Transverse colon (tissue), 4 donors: Measurements from ENCODE around the gene RBM45.

Source experiments
- POLR2A ChIP-seq: fragments of 450-650 bp; IDR thresholded peaks from one replicate; pipeline ENCODE4 v1.6.1; 2016; ENCODE audit warnings: antibody characterized with exemption, mild to moderate bottlenecking, moderate library complexity
- POLR2AphosphoS5 ChIP-seq, 3 donors: sonication (generic); formaldehyde crosslinking; IDR thresholded peaks; one replicate each; pipeline ENCODE4 v1.6.1; 2016; ENCODE audit warnings: antibody characterized with exemption in 3 of 3
- TF ChIP-seq, protein P1 (sequence below), 5 experiments: fragments of 200-600 bp in 3 of 5; fragments of 450-650 bp in 2 of 5; sonication (generic) in 3 of 5; IDR thresholded peaks; 1 replicate in 2 of 5; 2 replicates in 3 of 5; pipeline ENCODE4 v1.5.1; 2016 to 2017; ENCODE audit warnings: antibody characterized with exemption in 5 of 5, inconsistent platforms in 3 of 5, mild to moderate bottlenecking in 2 of 5, moderate library complexity in 1 of 5

- TF ChIP-seq, protein P1, sequence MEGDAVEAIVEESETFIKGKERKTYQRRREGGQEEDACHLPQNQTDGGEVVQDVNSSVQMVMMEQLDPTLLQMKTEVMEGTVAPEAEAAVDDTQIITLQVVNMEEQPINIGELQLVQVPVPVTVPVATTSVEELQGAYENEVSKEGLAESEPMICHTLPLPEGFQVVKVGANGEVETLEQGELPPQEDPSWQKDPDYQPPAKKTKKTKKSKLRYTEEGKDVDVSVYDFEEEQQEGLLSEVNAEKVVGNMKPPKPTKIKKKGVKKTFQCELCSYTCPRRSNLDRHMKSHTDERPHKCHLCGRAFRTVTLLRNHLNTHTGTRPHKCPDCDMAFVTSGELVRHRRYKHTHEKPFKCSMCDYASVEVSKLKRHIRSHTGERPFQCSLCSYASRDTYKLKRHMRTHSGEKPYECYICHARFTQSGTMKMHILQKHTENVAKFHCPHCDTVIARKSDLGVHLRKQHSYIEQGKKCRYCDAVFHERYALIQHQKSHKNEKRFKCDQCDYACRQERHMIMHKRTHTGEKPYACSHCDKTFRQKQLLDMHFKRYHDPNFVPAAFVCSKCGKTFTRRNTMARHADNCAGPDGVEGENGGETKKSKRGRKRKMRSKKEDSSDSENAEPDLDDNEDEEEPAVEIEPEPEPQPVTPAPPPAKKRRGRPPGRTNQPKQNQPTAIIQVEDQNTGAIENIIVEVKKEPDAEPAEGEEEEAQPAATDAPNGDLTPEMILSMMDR (IDR thresholded peaks at IDR 0.05) = no peak
- TF ChIP-seq POLR2AphosphoS5 (IDR thresholded peaks at IDR 0.05) (no peak), POLR2A (no peak)
Measured at GRCh38 chr2:178163395-178163794, 51.2 kb downstream of the RBM45 start.
